Body of pancreas (tissue), 4 donors: Measurements from ENCODE around the gene SYNPR. TPM values are rescaled to one million over a fixed set of nuclear protein-coding genes. Genes with fewer than 3 reads are reported as not detected.
"Not testable (repeated sequence)": the region's sequence is repeated elsewhere in the genome, so short reads cannot be mapped to it uniquely, and the experiment has no call there.

Experiments
- ATAC-seq: fragments of 150-250 bp; one replicate; pipeline ENCODE4 v1.9.1; 2016
- DNase-seq, 4 donors: peaks; one replicate each; pipeline ENCODE4 v3.0.0-alpha.2; 2019
- H3K27ac ChIP-seq, 4 donors: fragments of 200-600 bp; sonication (generic); 1 replicate in 3 of 4; 2 replicates in 1 of 4; pipeline versions ENCODE4 v1.5.1 to v1.6.1; 2016 to 2019; ENCODE audit warnings: mild to moderate bottlenecking in 1 of 4, mixed read lengths in 1 of 4, moderate library complexity in 1 of 4
- H3K27me3 ChIP-seq, 2 donors: fragments of 200-600 bp; sonication (generic); one replicate each; pipeline ENCODE4 v1.6.0; 2016; ENCODE audit warnings: mild to moderate bottlenecking in 1 of 2
- H3K36me3 ChIP-seq, 2 donors: fragments of 200-600 bp; sonication (generic); replicated peaks in 1 of 2; 2 replicates each; pipeline ENCODE4 v1.5.1; 2016; ENCODE audit warnings: low read depth in 2 of 2; ENCODE audit not compliant: insufficient read depth in 1 of 2
- H3K4me1 ChIP-seq: fragments of 200-600 bp; sonication (generic); one replicate; pipeline ENCODE4 v1.6.0; 2016
- H3K4me3 ChIP-seq, 2 donors: fragments of 200-600 bp; sonication (generic); 1 replicate in 1 of 2; 2 replicates in 1 of 2; pipeline ENCODE4 v1.5.1; 2016 to 2019
- H3K9me3 ChIP-seq, 3 donors: fragments of 200-600 bp; sonication (generic); 1 replicate in 2 of 3; 2 replicates in 1 of 3; pipeline ENCODE4 v1.5.1; 2016
- CTCF ChIP-seq, 7 experiments: fragments of 450-650 bp in 4 of 7; fragments of 200-600 bp in 3 of 7; sonication (generic) in 3 of 7; IDR thresholded peaks; one replicate each; pipeline ENCODE4 v1.5.1; 2016 to 2019; ENCODE audit warnings: antibody characterized with exemption in 7 of 7
- POLR2A ChIP-seq, 3 donors: fragments of 450-650 bp; IDR thresholded peaks; one replicate each; pipeline ENCODE4 v1.6.1; 2016; ENCODE audit warnings: antibody characterized with exemption in 3 of 3, mild to moderate bottlenecking in 2 of 3
- WGBS, 2 donors: methylation state at CpG; one replicate each; pipeline ENCODE4 v1.1.5; 2017; 5-methylcytosine and 5-hydroxymethylcytosine counted together
- intact Hi-C: fragments of 100-400 bp; cut with DNase I; formaldehyde crosslinking; loops from one replicate; pipeline ENCODE4 v1.15.1; 2023
- total RNA-seq, 2 donors: library from RNA; depleted of rRNA; stranded (reverse); fragments of >200 nt; gene quantifications; one replicate each; pipeline ENCODE4 v1.1.0, GENCODE V29; 2016

The SYNPR gene
- total RNA-seq, 2 donors from 2014 or later: 0.52 TPM; not detected in 1

- intact Hi-C loops: no loop called here
- no peak for ATAC-seq
- 9 to 31% methylated on average over 1 of the region's 1 CpG for WGBS, 2 donors
- no peak overlapping the region for H3K4me3 ChIP-seq
- no peak for DNase-seq
- no peaks in the 10 kb centered on the region for H3K4me1 ChIP-seq
- peak in 1 of 7 experiments; percentile 25 for TF ChIP-seq CTCF (IDR thresholded peaks at IDR 0.05)
- TF ChIP-seq POLR2A (IDR thresholded peaks at IDR 0.05): no peak
- no peak overlapping the region for H3K27ac ChIP-seq
- H3K9me3 ChIP-seq: no peaks in the 10 kb centered on the region
- H3K27me3 ChIP-seq: no peaks in the 10 kb centered on the region
- H3K36me3 ChIP-seq: no peaks in the 10 kb centered on the region
These were observed 32.3 kb upstream of the SYNPR start for GRCh38 chr3:63245726-63246241.

DNA sequence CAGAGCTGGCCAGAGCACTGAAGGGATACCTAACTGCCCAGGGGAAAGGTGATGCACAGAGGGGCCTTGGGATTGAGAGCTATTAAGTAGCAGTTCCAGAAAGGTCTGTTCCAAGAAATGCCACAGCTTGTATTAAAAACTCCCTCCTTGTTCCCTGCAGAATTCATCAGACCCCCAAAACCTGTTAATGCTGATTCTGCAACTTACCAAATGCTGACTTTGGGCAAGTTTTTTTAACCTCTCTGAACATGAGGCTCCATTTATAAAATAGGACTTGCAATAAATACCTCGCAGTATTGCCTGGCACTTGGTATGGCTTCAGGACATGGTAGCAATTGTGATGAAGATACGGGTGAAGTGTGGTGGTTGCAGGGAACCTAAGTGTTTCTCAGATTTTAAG, 30.1 kb upstream of the SYNPR start:
- intact Hi-C loops: no loop called here

GRCh38 chr3:63251499-63251898, 26.6 kb upstream of the SYNPR start:
- no peaks in the 10 kb centered on the region for H3K4me1 ChIP-seq
- TF ChIP-seq CTCF (IDR thresholded peaks at IDR 0.05) (no peak), POLR2A (IDR thresholded peaks at IDR 0.05) (no peak)
- 26 to 46% methylated on average over 7 of the region's 7 CpGs for WGBS, 2 donors

More for the DNA sequence above, 30.1 kb upstream of the SYNPR start:
- no peak overlapping the region for H3K27ac ChIP-seq
- H3K9me3 ChIP-seq: no peaks in the 10 kb centered on the region
- H3K4me1 ChIP-seq: no peaks in the 10 kb centered on the region
- no peaks in the 10 kb centered on the region for H3K27me3 ChIP-seq
- no peak overlapping the region for H3K4me3 ChIP-seq
- WGBS, 2 donors: 38 to 67% methylated on average over 2 of the region's 2 CpGs
- ATAC-seq: no peak
- TF ChIP-seq POLR2A (IDR thresholded peaks at IDR 0.05) (no peak), CTCF (IDR thresholded peaks at IDR 0.05) (no peak)
- no peaks in the 10 kb centered on the region for H3K36me3 ChIP-seq
- DNase-seq: no peak

DNA sequence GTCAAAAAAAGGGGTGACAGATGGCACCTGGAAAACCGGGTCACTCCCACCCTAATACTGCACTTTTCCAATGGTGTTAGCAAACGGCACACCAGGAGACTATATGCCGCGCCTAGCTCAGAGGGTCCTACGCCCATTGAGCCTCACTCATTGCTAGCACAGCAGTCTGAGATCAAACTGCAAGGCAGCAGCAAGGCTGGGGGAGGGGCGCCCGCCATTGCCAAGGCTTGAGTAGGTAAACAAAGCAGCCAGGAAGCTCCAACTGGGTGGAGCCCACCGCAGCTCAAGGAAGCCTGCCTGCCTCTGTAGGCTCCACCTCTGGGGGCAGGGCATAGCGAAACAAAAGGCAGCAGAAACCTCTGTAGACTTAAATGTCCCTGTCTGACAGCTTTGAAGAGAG, 22.3 kb upstream of the SYNPR start:
- H3K4me1 ChIP-seq, H3K9me3 ChIP-seq, intact Hi-C loops, H3K27me3 ChIP-seq, H3K27ac ChIP-seq, ATAC-seq, H3K36me3 ChIP-seq, DNase-seq, H3K4me3 ChIP-seq: not testable (repeated sequence)
- WGBS, 2 donors: 76 to 84% methylated on average over 9 of the region's 9 CpGs

More at GRCh38 chr3:63251499-63251898, 26.6 kb upstream of the SYNPR start:
- DNase-seq: no peak
- Histone ChIP-seq H3K27me3 (no peaks in the 10 kb centered on the region), H3K27ac (no peak overlapping the region), H3K4me3 (no peak overlapping the region), H3K9me3 (no peaks in the 10 kb centered on the region), H3K36me3 (no peaks in the 10 kb centered on the region)
- intact Hi-C loops: no loop called here
- ATAC-seq: no peak

DNA sequence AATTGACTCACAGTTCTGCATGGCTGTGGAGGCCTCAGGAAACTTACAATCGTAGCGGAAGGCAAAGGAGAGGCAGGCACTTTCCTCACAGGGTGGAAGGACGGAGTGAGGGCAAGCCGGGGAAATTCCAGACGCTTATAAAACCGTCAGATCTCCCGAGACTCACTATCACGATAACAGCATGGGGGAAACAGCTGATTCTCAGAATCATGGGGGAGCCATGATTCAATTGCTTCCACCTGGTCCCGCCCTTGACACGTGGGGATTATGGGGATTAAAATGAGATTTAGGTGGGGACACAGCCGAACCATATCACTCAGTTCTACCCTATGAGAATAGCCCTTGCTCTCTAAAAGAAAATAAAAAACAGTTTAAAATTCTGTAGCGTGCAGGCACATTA, 13.4 kb upstream of the SYNPR start:
- H3K4me1 ChIP-seq: no peaks in the 10 kb centered on the region
- no peak overlapping the region for H3K27ac ChIP-seq
- H3K36me3 ChIP-seq: no peaks in the 10 kb centered on the region
- 64 to 77% methylated on average over 12 of the region's 12 CpGs for WGBS, 2 donors
- DNase-seq (no peak), ATAC-seq (no peak)
- intact Hi-C loops: no loop called here
- H3K9me3 ChIP-seq: no peaks in the 10 kb centered on the region
- TF ChIP-seq CTCF (IDR thresholded peaks at IDR 0.05): no peak
- TF ChIP-seq POLR2A (IDR thresholded peaks at IDR 0.05): no peak
- no peaks in the 10 kb centered on the region for H3K27me3 ChIP-seq
- no peak overlapping the region for H3K4me3 ChIP-seq
